RWPE2 (cell line): ENCODE results near the gene SYNM.

Source experiments
- ATAC-seq: fragments of 200-7000 bp; cut with Tn5 transposase; 3 replicates; pipeline ENCODE4 v1.9.1; 2021; ENCODE audit warnings: low read depth
- DNase-seq: peaks from one replicate; pipeline ENCODE4 v3.0.0-alpha.2; 2020; ENCODE audit warnings: low spot score
- H3K27ac ChIP-seq: fragments of 450-650 bp; 2 replicates; pipeline ENCODE4 v1.5.1; 2017; ENCODE audit warnings: mild to moderate bottlenecking; ENCODE audit not compliant: poor library complexity, severe bottlenecking
- H3K27me3 ChIP-seq: fragments of 250-450 bp; sonication (Bioruptor Pico); 2 replicates; pipeline ENCODE4 v1.5.1; 2021; ENCODE audit warnings: mild to moderate bottlenecking, moderate library complexity; ENCODE audit not compliant: insufficient read depth, poor library complexity, severe bottlenecking
- H3K36me3 ChIP-seq: fragments of 250-450 bp; sonication (Bioruptor Pico); 2 replicates; pipeline ENCODE4 v1.5.1; 2020; ENCODE audit warnings: low read depth, mild to moderate bottlenecking, moderate library complexity
- H3K4me1 ChIP-seq: fragments of 250-450 bp; sonication (Bioruptor Pico); 2 replicates; pipeline ENCODE4 v1.5.1; 2021; ENCODE audit warnings: mild to moderate bottlenecking, moderate library complexity; ENCODE audit not compliant: insufficient read depth, poor library complexity, severe bottlenecking
- H3K4me3 ChIP-seq: fragments of 250-450 bp; sonication (Bioruptor Pico); 2 replicates; pipeline ENCODE4 v1.5.1; 2021; ENCODE audit warnings: mild to moderate bottlenecking, moderate library complexity; ENCODE audit not compliant: severe bottlenecking
- H3K9me3 ChIP-seq: fragments of 250-450 bp; sonication (Bioruptor Pico); 2 replicates; pipeline ENCODE4 v1.5.1; 2021; ENCODE audit warnings: mild to moderate bottlenecking, moderate library complexity; ENCODE audit not compliant: severe bottlenecking
- TF ChIP-seq, protein P1 (sequence below): fragments of 450-650 bp; IDR thresholded peaks from one replicate; pipeline ENCODE4 v1.5.1; 2017; ENCODE audit warnings: mild to moderate bottlenecking, moderate library complexity; ENCODE audit not compliant: poor library complexity, severe bottlenecking

Gene SYNM

DNA sequence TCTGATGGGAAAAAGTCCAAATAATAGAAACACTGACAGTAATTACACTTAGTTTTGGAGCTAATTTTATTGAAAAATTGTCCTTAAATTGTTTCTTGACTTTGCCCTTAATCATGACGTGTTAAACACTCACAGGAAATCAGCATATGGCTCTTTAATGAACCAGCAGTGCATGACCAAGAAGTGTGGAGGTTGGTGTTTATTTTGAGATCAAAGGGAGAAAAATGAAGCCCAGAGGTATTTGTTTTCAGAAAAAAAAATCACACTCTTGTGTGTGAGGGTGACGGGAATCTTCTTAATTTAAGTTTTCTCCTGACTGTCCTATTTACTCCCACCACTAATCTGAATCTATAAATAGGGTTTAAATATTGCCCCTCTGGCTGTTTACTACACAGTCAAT lies 28.8 kb upstream of the SYNM start:
- ATAC-seq, result no peak
- TF ChIP-seq, protein P1, sequence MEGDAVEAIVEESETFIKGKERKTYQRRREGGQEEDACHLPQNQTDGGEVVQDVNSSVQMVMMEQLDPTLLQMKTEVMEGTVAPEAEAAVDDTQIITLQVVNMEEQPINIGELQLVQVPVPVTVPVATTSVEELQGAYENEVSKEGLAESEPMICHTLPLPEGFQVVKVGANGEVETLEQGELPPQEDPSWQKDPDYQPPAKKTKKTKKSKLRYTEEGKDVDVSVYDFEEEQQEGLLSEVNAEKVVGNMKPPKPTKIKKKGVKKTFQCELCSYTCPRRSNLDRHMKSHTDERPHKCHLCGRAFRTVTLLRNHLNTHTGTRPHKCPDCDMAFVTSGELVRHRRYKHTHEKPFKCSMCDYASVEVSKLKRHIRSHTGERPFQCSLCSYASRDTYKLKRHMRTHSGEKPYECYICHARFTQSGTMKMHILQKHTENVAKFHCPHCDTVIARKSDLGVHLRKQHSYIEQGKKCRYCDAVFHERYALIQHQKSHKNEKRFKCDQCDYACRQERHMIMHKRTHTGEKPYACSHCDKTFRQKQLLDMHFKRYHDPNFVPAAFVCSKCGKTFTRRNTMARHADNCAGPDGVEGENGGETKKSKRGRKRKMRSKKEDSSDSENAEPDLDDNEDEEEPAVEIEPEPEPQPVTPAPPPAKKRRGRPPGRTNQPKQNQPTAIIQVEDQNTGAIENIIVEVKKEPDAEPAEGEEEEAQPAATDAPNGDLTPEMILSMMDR, result no peak

DNA sequence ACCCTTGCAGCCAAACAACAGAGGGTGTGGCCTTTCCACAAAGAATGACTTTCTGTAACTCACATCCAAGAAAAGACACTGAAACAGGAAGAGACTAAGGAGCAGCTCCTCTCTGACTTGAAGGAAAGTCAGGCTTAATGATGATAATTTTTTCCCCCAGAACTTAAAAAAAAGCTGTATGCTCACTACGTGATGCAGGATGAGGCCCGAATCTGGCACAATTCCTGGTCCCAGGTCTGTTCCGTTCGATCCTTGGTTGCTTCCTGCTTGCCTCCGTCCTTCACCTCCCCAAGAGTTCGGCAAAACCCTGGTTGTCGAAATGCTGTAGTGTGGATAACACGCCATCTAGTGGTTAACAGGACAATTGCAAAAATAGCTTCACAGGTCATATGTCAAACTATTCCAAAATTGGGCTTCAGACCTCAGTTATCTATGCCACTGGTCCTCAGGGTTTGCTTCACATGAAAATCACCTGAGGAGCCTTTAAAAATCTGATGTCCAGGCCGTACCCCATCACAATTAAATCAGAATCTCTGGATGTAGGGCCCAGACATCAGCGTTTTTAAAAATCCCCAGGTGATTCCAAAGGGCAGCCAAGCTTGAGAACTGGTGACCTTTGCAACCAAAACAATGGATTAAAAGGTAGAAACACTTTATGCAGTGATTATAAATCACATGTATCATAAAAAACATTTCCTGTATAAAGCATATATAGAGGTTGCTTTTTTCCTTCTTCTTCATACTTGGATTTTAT lies 28.1 kb upstream of the SYNM start:
- TF ChIP-seq, protein P1, result peak; percentile 100
- Histone ChIP-seq H3K27ac (no peak overlapping the region), H3K36me3 (no peaks in the 10 kb centered on the region), H3K4me1 (no peaks in the 10 kb centered on the region), H3K27me3 (no peaks in the 10 kb centered on the region), H3K9me3 (no peaks in the 10 kb centered on the region), H3K4me3 (no peak overlapping the region)
- DNase-seq (no peak), ATAC-seq (peak; percentile 91)

More for the DNA sequence above, 28.8 kb upstream of the SYNM start:
- no peaks in the 10 kb centered on the region for H3K4me1 ChIP-seq
- no peaks in the 10 kb centered on the region for H3K27me3 ChIP-seq
- H3K36me3 ChIP-seq, result no peaks in the 10 kb centered on the region
- no peak overlapping the region for H3K27ac ChIP-seq
- DNase-seq, result no peak
- H3K9me3 ChIP-seq, result no peaks in the 10 kb centered on the region
- H3K4me3 ChIP-seq, result no peak overlapping the region

DNA sequence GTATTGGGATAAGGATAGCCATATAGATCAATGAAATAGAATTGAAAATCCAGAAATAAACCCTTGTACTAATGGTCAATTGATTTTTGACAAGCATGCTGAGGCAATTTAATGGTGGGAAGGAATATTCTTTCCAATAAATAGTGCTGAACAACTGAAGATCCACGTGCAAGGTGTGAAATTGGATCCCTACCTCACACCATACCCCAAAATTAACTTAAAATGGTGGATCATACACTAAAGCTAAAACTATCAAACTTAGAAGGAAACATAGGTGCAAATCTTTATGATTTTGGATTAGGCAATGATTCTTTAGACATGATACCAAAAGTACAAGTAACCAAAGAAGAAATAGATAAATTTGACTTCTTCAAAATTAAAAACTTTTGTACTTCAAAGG lies 22.1 kb upstream of the SYNM start:
- Histone ChIP-seq H3K9me3 (no peaks in the 10 kb centered on the region), H3K27ac (no peak overlapping the region), H3K36me3 (no peaks in the 10 kb centered on the region), H3K4me3 (no peak overlapping the region), H3K4me1 (no peaks in the 10 kb centered on the region), H3K27me3 (no peaks in the 10 kb centered on the region)
- no peak for ATAC-seq
- TF ChIP-seq, protein P1, result no peak
- DNase-seq, result no peak

DNA sequence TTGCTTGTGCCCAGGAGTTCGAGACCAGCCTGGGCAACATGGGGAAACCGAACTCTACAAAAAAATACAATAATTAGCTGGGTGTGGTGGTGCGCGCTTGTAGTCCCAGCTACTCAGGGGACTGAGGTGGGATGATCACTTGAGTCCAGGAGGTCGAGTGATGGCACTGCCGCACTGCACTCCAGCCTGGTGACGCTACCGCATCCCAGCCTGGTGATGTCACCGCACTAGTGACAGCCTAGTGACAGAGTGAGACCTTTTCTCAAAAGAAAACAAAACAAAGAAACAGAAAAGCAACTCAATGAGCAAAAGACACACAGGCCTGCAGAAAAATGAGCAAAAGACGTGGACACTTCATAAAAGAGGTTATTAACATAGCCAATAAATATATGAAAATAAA lies 19.9 kb upstream of the SYNM start:
- ATAC-seq (no peak), DNase-seq (no peak)
- no peaks in the 10 kb centered on the region for H3K4me1 ChIP-seq
- H3K36me3 ChIP-seq, result no peaks in the 10 kb centered on the region
- H3K27me3 ChIP-seq, result no peaks in the 10 kb centered on the region
- no peak overlapping the region for H3K4me3 ChIP-seq
- TF ChIP-seq, protein P1, result no peak
- H3K27ac ChIP-seq, result no peak overlapping the region
- no peaks in the 10 kb centered on the region for H3K9me3 ChIP-seq
